HUES6 (cell line): ENCODE data around the gene NLN.
A peak's percentile ranks its signal among the peaks of the same experiment; 100 is the strongest.
"Not testable (repeated sequence)": the region's sequence is repeated elsewhere in the genome, so short reads cannot be mapped to it uniquely, and the experiment has no call there.

ENCODE experiments used
- H3K27ac ChIP-seq: 2 replicates; pipeline ENCODE4 v1.7.0; 2013; ENCODE audit warnings: low read depth, mild to moderate bottlenecking, low read length, inconsistent platforms
- H3K27me3 ChIP-seq: 2 replicates; pipeline ENCODE4 v1.6.1; 2013; ENCODE audit warnings: low read length; ENCODE audit not compliant: control insufficient read depth, insufficient read depth
- H3K36me3 ChIP-seq: 2 replicates; pipeline ENCODE4 v1.6.1; 2013; ENCODE audit warnings: low read length; ENCODE audit not compliant: control insufficient read depth, insufficient read depth
- H3K4me1 ChIP-seq: 2 replicates; pipeline ENCODE4 v1.6.1; 2013; ENCODE audit warnings: low read length; ENCODE audit not compliant: control insufficient read depth, insufficient read depth
- H3K4me3 ChIP-seq: 2 replicates; pipeline ENCODE4 v1.5.1; 2013; ENCODE audit warnings: low read depth, low read length
- H3K9ac ChIP-seq: one replicate; pipeline ENCODE4 v1.6.1; 2013; ENCODE audit warnings: mild to moderate bottlenecking, low read length
- H3K9me3 ChIP-seq: 2 replicates; pipeline ENCODE4 v1.6.1; 2013; ENCODE audit warnings: low read depth, low read length; ENCODE audit not compliant: control insufficient read depth, insufficient read depth

Gene NLN

GRCh38 chr5:65721720-65722574, at the start of gene NLN, which contains the start of gene SGTB:
Gene NLN, plus strand, starts transcription at chr5:65722205. Its CDS starts 169 bp downstream, at chr5:65722374.
Gene SGTB, minus strand, starts transcription at chr5:65722109. Its CDS starts 1,302 bp downstream, at chr5:65720807.
- Histone ChIP-seq H3K27me3 (no peaks in the 10 kb centered on the region), H3K36me3 (peaks cover 18% of the 10 kb centered on the region), H3K4me1 (peaks cover 13% of the 10 kb centered on the region), H3K9ac (peak within 1 kb of the TSS; percentile 92), H3K9me3 (no peaks in the 10 kb centered on the region), H3K4me3 (peak within 1 kb of the TSS; percentile 97), H3K27ac (peak within 1 kb of the TSS; percentile 77)

- no peaks in the 10 kb centered on the region for H3K9me3 ChIP-seq
- H3K36me3 ChIP-seq: peaks cover 26% of the 10 kb centered on the region
- H3K27me3 ChIP-seq: no peaks in the 10 kb centered on the region
- H3K27ac ChIP-seq: no peak overlapping the region
- H3K4me1 ChIP-seq: no peaks in the 10 kb centered on the region
- no peak overlapping the region for H3K4me3 ChIP-seq
- no peak overlapping the region for H3K9ac ChIP-seq
Observed at GRCh38 chr5:65672796-65673195, 49.2 kb upstream of the NLN start.

- peaks cover 28% of the 10 kb centered on the region for H3K36me3 ChIP-seq
- no peaks in the 10 kb centered on the region for H3K27me3 ChIP-seq
- H3K4me3 ChIP-seq: no peak overlapping the region
- H3K9me3 ChIP-seq: no peaks in the 10 kb centered on the region
- no peak overlapping the region for H3K27ac ChIP-seq
- no peak overlapping the region for H3K9ac ChIP-seq
- no peaks in the 10 kb centered on the region for H3K4me1 ChIP-seq
Observed at GRCh38 chr5:65674749-65675148, 47.3 kb upstream of the NLN start.

GRCh38 chr5:65676056-65676455, 45.9 kb upstream of the NLN start:
- H3K4me3 ChIP-seq, H3K27ac ChIP-seq, H3K9me3 ChIP-seq, H3K27me3 ChIP-seq, H3K4me1 ChIP-seq, H3K9ac ChIP-seq: not testable (repeated sequence)
- H3K36me3 ChIP-seq: peaks cover 29% of the 10 kb centered on the region

GRCh38 chr5:65682148-65682547, 39.9 kb upstream of the NLN start:
- Histone ChIP-seq H3K4me3 (no peak overlapping the region), H3K36me3 (peaks cover 37% of the 10 kb centered on the region), H3K9ac (no peak overlapping the region), H3K27ac (no peak overlapping the region), H3K4me1 (no peaks in the 10 kb centered on the region), H3K27me3 (no peaks in the 10 kb centered on the region), H3K9me3 (no peaks in the 10 kb centered on the region)

GRCh38 chr5:65693121-65693520, 28.9 kb upstream of the NLN start:
- 0 out of 2 replicates have a peak, but pooled peaks cover 5% of the 10 kb centered on the region for H3K4me1 ChIP-seq
- no peaks in the 10 kb centered on the region for H3K9me3 ChIP-seq
- no peaks in the 10 kb centered on the region for H3K27me3 ChIP-seq
- no peak overlapping the region for H3K9ac ChIP-seq
- H3K27ac ChIP-seq: no peak overlapping the region
- peaks cover 32% of the 10 kb centered on the region for H3K36me3 ChIP-seq
- no peak overlapping the region for H3K4me3 ChIP-seq

- H3K27me3 ChIP-seq: no peaks in the 10 kb centered on the region
- H3K9me3 ChIP-seq: no peaks in the 10 kb centered on the region
- no peak overlapping the region for H3K9ac ChIP-seq
- H3K36me3 ChIP-seq: peaks cover 35% of the 10 kb centered on the region
- no peak overlapping the region for H3K27ac ChIP-seq
- H3K4me3 ChIP-seq: no peak overlapping the region
- 0 out of 2 replicates have a peak, but pooled peaks cover 5% of the 10 kb centered on the region for H3K4me1 ChIP-seq
Observed at GRCh38 chr5:65695162-65695755, 26.7 kb upstream of the NLN start.

GRCh38 chr5:65695896-65696295, 26.1 kb upstream of the NLN start:
- no peak overlapping the region for H3K4me3 ChIP-seq
- H3K9me3 ChIP-seq: no peaks in the 10 kb centered on the region
- peaks cover 32% of the 10 kb centered on the region for H3K36me3 ChIP-seq
- H3K4me1 ChIP-seq: 0 out of 2 replicates have a peak, but pooled peaks cover 5% of the 10 kb centered on the region
- H3K27ac ChIP-seq: no peak overlapping the region
- H3K9ac ChIP-seq: no peak overlapping the region
- H3K27me3 ChIP-seq: no peaks in the 10 kb centered on the region

GRCh38 chr5:65696892-65697291, 25.1 kb upstream of the NLN start:
- Histone ChIP-seq H3K27ac (no peak overlapping the region), H3K9me3 (no peaks in the 10 kb centered on the region), H3K4me3 (no peak overlapping the region), H3K4me1 (0 out of 2 replicates have a peak, but pooled peaks cover 5% of the 10 kb centered on the region), H3K27me3 (no peaks in the 10 kb centered on the region), H3K36me3 (peaks cover 29% of the 10 kb centered on the region), H3K9ac (no peak overlapping the region)

GRCh38 chr5:65699338-65699737, 22.7 kb upstream of the NLN start:
- peaks cover 38% of the 10 kb centered on the region for H3K36me3 ChIP-seq

GRCh38 chr5:65702036-65702435, 20.0 kb upstream of the NLN start:
- Histone ChIP-seq H3K27me3 (no peaks in the 10 kb centered on the region), H3K9ac (no peak overlapping the region), H3K9me3 (no peaks in the 10 kb centered on the region), H3K4me1 (no peaks in the 10 kb centered on the region), H3K36me3 (peaks cover 28% of the 10 kb centered on the region), H3K27ac (no peak overlapping the region), H3K4me3 (no peak overlapping the region)

More at GRCh38 chr5:65699338-65699737, 22.7 kb upstream of the NLN start:
- Histone ChIP-seq H3K27ac (no peak overlapping the region), H3K9ac (no peak overlapping the region), H3K4me1 (0 out of 2 replicates have a peak, but pooled peaks cover 5% of the 10 kb centered on the region), H3K27me3 (no peaks in the 10 kb centered on the region), H3K4me3 (no peak overlapping the region), H3K9me3 (no peaks in the 10 kb centered on the region)
